Uterus (tissue), 2 donors: ENCODE measurements around the gene LRRC59.

Experiments
- POLR2A ChIP-seq, 2 donors: fragments of 450-650 bp; IDR thresholded peaks; one replicate each; pipeline ENCODE4 v1.6.1; 2016; ENCODE audit warnings: antibody characterized with exemption in 2 of 2, mild to moderate bottlenecking in 1 of 2, moderate library complexity in 1 of 2
- TF ChIP-seq, protein P1 (sequence below), 4 experiments: fragments of 200-600 bp in 2 of 4; fragments of 450-650 bp in 2 of 4; sonication (generic) in 2 of 4; IDR thresholded peaks; one replicate each; pipeline ENCODE4 v1.5.1; 2016 to 2019; ENCODE audit warnings: antibody characterized with exemption in 4 of 4, mild to moderate bottlenecking in 2 of 4, moderate library complexity in 1 of 4

DNA sequence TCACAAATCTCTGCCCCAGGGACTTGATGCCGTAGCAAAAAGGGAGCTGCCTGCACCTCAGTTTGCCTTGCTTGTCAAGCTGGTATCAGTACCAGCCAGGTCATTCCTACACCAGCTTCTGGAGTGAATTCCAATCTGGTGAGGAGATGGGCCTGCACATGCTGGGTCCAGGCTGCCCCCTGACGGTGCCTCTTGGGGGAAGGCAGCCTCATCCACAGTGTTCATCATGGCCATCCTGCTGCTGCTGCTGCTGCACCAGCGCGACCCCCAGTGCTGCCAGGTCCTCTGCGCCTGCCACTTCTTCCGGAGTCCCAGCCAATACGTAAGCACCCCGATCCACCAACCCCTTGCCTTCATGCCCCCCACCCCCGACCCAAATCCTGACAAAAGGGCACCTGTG lies 32.6 kb downstream of the LRRC59 start:
- TF ChIP-seq POLR2A (IDR thresholded peaks at IDR 0.05), result no peak
- TF ChIP-seq, protein P1, sequence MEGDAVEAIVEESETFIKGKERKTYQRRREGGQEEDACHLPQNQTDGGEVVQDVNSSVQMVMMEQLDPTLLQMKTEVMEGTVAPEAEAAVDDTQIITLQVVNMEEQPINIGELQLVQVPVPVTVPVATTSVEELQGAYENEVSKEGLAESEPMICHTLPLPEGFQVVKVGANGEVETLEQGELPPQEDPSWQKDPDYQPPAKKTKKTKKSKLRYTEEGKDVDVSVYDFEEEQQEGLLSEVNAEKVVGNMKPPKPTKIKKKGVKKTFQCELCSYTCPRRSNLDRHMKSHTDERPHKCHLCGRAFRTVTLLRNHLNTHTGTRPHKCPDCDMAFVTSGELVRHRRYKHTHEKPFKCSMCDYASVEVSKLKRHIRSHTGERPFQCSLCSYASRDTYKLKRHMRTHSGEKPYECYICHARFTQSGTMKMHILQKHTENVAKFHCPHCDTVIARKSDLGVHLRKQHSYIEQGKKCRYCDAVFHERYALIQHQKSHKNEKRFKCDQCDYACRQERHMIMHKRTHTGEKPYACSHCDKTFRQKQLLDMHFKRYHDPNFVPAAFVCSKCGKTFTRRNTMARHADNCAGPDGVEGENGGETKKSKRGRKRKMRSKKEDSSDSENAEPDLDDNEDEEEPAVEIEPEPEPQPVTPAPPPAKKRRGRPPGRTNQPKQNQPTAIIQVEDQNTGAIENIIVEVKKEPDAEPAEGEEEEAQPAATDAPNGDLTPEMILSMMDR (IDR thresholded peaks at IDR 0.05), result no peak
